Mononuclear cell (primary cell): Measurements from ENCODE around the gene CCNG1. TPM values are rescaled to one million over a fixed set of nuclear protein-coding genes. Genes with fewer than 3 reads are reported as not detected.
"Not testable (repeated sequence)": the region's sequence is repeated elsewhere in the genome, so short reads cannot be mapped to it uniquely, and the experiment has no call there.

Experiments used
- H3K27me3 ChIP-seq: 2 replicates; pipeline ENCODE4 v1.6.0; 2011; ENCODE audit warnings: low read length, control low read depth; ENCODE audit not compliant: insufficient read depth
- H3K4me1 ChIP-seq: 2 replicates; pipeline ENCODE4 v1.5.1; 2011; ENCODE audit warnings: mild to moderate bottlenecking, low read length, control low read depth; ENCODE audit not compliant: insufficient read depth
- H3K4me3 ChIP-seq: 2 replicates; pipeline ENCODE4 v1.5.1; 2011; ENCODE audit warnings: mild to moderate bottlenecking, low read length, moderate library complexity
- H3K9me3 ChIP-seq: 2 replicates; pipeline ENCODE4 v1.5.1; 2011; ENCODE audit warnings: low read depth, mild to moderate bottlenecking, control low read depth, low read length
- total RNA-seq: library from RNA; depleted of rRNA; stranded (reverse); fragments of >200 nt; gene quantifications from one replicate; pipeline ENCODE4 v1.2.3, GENCODE V29; 2012

The CCNG1 gene
- total RNA-seq, 1 donor: 240 TPM

DNA sequence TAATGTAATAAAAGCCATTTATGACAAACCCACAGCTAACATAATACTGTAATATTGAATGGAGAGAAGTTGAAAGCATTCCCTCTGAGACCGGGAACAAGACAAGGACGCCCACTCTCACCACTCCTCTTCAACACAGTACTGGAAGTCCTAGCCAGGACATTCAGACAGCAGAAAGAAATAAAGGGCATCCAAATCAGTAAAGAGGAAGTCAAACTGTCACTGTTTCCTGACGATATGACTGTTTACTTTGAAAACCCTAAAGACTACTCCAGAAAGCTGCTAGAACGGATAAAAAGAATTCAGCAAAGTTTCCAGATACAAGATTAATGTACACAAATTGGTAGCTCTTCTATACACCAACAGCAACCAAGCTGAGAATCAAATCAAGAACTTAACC, 11.3 kb upstream of the CCNG1 start:
- H3K27me3 ChIP-seq, H3K4me1 ChIP-seq, H3K9me3 ChIP-seq, H3K4me3 ChIP-seq: not testable (repeated sequence)

- Histone ChIP-seq H3K27me3 (no peaks in the 10 kb centered on the region), H3K9me3 (no peaks in the 10 kb centered on the region), H3K4me3 (no peak overlapping the region), H3K4me1 (peaks cover 7% of the 10 kb centered on the region)
Observed at GRCh38 chr5:163432544-163432943, 4.9 kb upstream of the CCNG1 start.

- Histone ChIP-seq H3K4me3 (no peak overlapping the region), H3K4me1 (peaks cover 12% of the 10 kb centered on the region), H3K27me3 (no peaks in the 10 kb centered on the region), H3K9me3 (no peaks in the 10 kb centered on the region)
Observed at GRCh38 chr5:163433271-163433670, 4.1 kb upstream of the CCNG1 start.

DNA sequence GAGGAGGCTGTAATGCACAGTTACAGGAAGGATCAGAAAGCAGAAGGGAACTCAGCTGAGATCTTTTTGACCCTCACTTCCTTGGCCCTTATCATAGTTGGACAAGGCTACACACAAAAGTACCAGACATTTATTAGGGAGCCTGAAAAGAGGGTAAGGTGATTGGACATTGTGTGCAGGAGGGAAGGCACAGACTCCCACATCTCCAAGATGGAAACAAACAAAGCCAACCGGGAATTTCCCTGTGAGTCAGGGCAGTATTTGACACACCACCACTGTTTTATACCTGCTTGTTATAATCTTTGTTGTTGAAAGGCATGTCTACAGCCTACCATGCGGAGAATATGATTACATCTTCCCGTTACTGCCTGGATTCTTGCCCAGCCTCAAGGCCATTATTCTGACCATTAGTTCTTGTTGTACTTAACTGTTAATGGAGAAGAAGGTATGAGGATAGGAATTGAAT, 3.0 kb upstream of the CCNG1 start:
- H3K4me3 ChIP-seq: no peak overlapping the region
- H3K27me3 ChIP-seq: no peaks in the 10 kb centered on the region
- H3K9me3 ChIP-seq: no peaks in the 10 kb centered on the region
- peaks cover 23% of the 10 kb centered on the region for H3K4me1 ChIP-seq

DNA sequence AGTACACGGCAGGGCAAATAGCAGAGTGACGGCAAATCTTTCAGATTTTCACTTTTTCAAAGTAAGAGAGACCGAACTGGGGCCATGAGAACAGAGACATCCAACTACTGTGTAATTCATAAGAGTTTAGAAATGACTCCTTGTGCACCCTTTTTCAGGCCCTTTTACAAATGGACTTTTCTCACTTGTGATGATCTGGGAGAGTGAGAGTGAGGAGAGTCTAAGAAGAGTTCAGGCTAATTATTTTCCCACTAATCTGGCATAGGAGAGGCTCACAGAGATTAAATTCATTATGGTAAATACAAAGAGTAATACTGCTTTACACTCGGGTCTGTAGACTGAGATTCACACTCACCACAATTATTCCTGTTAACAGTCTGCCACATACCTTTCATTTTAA, 880 bp upstream of the CCNG1 start:
- Histone ChIP-seq H3K9me3 (no peaks in the 10 kb centered on the region), H3K4me1 (peaks cover 23% of the 10 kb centered on the region), H3K4me3 (no peak overlapping the region), H3K27me3 (no peaks in the 10 kb centered on the region)

GRCh38 chr5:163437011-163437308, 435 bp upstream of the CCNG1 start:
- Histone ChIP-seq H3K4me1 (peaks cover 23% of the 10 kb centered on the region), H3K4me3 (peak overlapping the region; percentile 93), H3K9me3 (no peaks in the 10 kb centered on the region), H3K27me3 (no peaks in the 10 kb centered on the region)

DNA sequence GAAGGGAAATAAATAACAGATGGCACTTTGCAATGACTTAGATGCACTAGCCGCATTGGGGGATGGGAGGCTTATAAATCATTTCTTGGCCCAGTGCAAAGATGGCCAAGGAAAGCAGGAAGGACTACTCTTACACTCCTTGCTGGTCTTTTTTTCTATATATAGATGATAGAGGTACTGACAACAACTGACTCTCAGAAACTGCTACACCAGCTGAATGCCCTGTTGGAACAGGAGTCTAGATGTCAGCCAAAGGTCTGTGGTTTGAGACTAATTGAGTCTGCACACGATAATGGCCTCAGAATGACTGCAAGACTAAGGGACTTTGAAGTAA, 1.7 kb downstream of the CCNG1 start:
- Histone ChIP-seq H3K4me1 (peaks cover 23% of the 10 kb centered on the region), H3K27me3 (no peaks in the 10 kb centered on the region), H3K9me3 (no peaks in the 10 kb centered on the region), H3K4me3 (no peak overlapping the region)

- no peak overlapping the region for H3K4me3 ChIP-seq
- peaks cover 23% of the 10 kb centered on the region for H3K4me1 ChIP-seq
- H3K9me3 ChIP-seq: no peaks in the 10 kb centered on the region
- H3K27me3 ChIP-seq: no peaks in the 10 kb centered on the region
Observed at GRCh38 chr5:163440954-163441353, 3.6 kb downstream of the CCNG1 start.

DNA sequence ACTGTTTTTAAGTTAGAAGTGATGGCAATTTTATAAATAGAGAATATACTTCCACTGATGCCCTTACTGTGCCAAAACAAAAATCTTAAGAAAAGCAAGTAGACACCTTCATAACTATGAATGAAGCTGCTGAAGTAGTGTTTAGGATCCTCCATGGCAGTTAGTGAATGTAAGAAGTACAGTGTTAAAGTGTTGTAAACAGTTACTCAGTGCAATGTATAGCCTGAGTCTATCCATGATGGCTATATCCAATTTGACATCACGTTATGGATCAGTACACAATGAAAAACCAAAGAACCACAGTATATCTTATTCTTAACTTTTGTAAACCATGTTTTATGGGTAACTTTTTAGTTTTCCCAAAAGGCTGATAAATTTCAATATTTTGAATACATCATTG, 7.1 kb downstream of the CCNG1 start:
- Histone ChIP-seq H3K27me3 (no peaks in the 10 kb centered on the region), H3K4me1 (no peaks in the 10 kb centered on the region), H3K4me3 (no peak overlapping the region), H3K9me3 (no peaks in the 10 kb centered on the region)

GRCh38 chr5:163445345-163445744, 8.0 kb downstream of the CCNG1 start:
- Histone ChIP-seq H3K27me3 (no peaks in the 10 kb centered on the region), H3K4me1 (no peaks in the 10 kb centered on the region), H3K4me3 (no peak overlapping the region), H3K9me3 (no peaks in the 10 kb centered on the region)

DNA sequence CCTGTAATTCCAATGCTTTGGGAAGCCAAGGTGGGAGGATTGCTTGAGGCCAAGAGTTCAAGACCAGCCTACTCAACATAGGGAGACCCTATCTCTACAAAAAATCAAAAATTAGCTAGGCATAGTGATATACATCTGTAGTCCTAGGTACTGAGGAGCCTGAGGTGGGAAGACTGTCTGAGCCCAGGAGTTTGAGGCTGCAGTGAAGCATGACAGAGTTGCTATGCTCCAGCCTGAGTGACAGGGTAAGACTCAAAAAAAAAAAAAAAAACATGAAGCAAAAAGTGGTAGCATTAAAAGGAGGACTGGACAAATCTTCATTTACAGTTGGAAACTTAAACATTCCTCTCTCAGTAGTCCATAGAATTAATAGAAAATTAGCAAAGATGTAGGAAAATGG, 9.8 kb downstream of the CCNG1 start:
- no peaks in the 10 kb centered on the region for H3K4me1 ChIP-seq

DNA sequence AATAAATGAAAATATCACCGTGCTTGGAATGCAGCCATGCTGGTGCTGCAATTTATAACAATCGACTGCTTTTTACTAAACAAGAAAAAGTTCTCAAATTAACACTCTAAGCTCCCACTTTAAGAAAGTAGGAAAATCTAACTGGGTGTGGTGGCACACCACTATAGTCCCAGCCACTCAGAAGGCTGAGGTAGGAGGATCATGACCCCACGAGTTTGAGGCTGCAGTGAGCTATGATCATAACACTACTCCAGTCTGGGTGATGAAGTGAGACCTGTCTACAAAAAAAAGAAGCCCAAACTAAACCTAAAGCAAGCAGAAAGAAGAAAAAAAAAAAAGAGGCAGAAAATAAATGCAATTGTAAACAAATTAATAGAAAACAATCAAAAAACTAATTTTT, 10.5 kb downstream of the CCNG1 start:
- Histone ChIP-seq H3K9me3 (no peaks in the 10 kb centered on the region), H3K27me3 (no peaks in the 10 kb centered on the region), H3K4me3 (no peak overlapping the region), H3K4me1 (no peaks in the 10 kb centered on the region)

More for the DNA sequence above, 9.8 kb downstream of the CCNG1 start:
- no peaks in the 10 kb centered on the region for H3K27me3 ChIP-seq
- H3K9me3 ChIP-seq: no peaks in the 10 kb centered on the region
- no peak overlapping the region for H3K4me3 ChIP-seq

GRCh38 chr5:163448491-163448890, 11.1 kb downstream of the CCNG1 start:
- no peaks in the 10 kb centered on the region for H3K27me3 ChIP-seq
- H3K4me3 ChIP-seq: no peak overlapping the region
- no peaks in the 10 kb centered on the region for H3K4me1 ChIP-seq
- H3K9me3 ChIP-seq: no peaks in the 10 kb centered on the region

GRCh38 chr5:163451489-163451888, 14.1 kb downstream of the CCNG1 start:
- Histone ChIP-seq H3K4me3 (no peak overlapping the region), H3K4me1 (no peaks in the 10 kb centered on the region), H3K27me3 (no peaks in the 10 kb centered on the region), H3K9me3 (no peaks in the 10 kb centered on the region)

- Histone ChIP-seq H3K9me3 (no peaks in the 10 kb centered on the region), H3K4me3 (no peak overlapping the region), H3K4me1 (peaks cover 10% of the 10 kb centered on the region), H3K27me3 (no peaks in the 10 kb centered on the region)
Observed at GRCh38 chr5:163453705-163454104, 16.3 kb downstream of the CCNG1 start.

GRCh38 chr5:163455406-163455805, 18.0 kb downstream of the CCNG1 start:
- not testable (repeated sequence) for H3K4me3 ChIP-seq, H3K27me3 ChIP-seq, H3K9me3 ChIP-seq
- H3K4me1 ChIP-seq: peaks cover 19% of the 10 kb centered on the region

GRCh38 chr5:163456029-163456589, 18.7 kb downstream of the CCNG1 start:
- H3K9me3 ChIP-seq: no peaks in the 10 kb centered on the region
- H3K4me1 ChIP-seq: peaks cover 25% of the 10 kb centered on the region
- no peaks in the 10 kb centered on the region for H3K27me3 ChIP-seq
- no peak overlapping the region for H3K4me3 ChIP-seq
